IPS-15b (cell line): ENCODE measurements around the gene ARL14EPL.

Experiments used
- H3K27me3 ChIP-seq: one replicate; pipeline ENCODE4 v1.6.1; 2013; ENCODE audit warnings: low read length; ENCODE audit not compliant: control insufficient read depth, insufficient read depth
- H3K36me3 ChIP-seq: one replicate; pipeline ENCODE4 v1.6.1; 2013; ENCODE audit warnings: low read length; ENCODE audit not compliant: control insufficient read depth, insufficient read depth
- H3K4me1 ChIP-seq: one replicate; pipeline ENCODE4 v1.6.1; 2013; ENCODE audit warnings: mild to moderate bottlenecking, low read length; ENCODE audit not compliant: control insufficient read depth, insufficient read depth
- H3K4me3 ChIP-seq: one replicate; pipeline ENCODE4 v1.5.1; 2013; ENCODE audit warnings: low read depth, low read length
- H3K9ac ChIP-seq: one replicate; pipeline ENCODE4 v1.6.1; 2013; ENCODE audit warnings: low read depth, mild to moderate bottlenecking, low read length
- H3K9me3 ChIP-seq: one replicate; pipeline ENCODE4 v1.6.1; 2013; ENCODE audit warnings: mild to moderate bottlenecking, low read length; ENCODE audit not compliant: control insufficient read depth, insufficient read depth

Gene ARL14EPL

GRCh38 chr5:116013936-116014335 lies 18.3 kb upstream of the ARL14EPL start:
- H3K27me3 ChIP-seq, result no peaks in the 10 kb centered on the region
- H3K9ac ChIP-seq, result no peak overlapping the region
- no peaks in the 10 kb centered on the region for H3K9me3 ChIP-seq
- H3K36me3 ChIP-seq, result no peaks in the 10 kb centered on the region
- H3K4me3 ChIP-seq, result no peak overlapping the region
- no peaks in the 10 kb centered on the region for H3K4me1 ChIP-seq

GRCh38 chr5:116023619-116024018 lies 8.7 kb upstream of the ARL14EPL start:
- no peaks in the 10 kb centered on the region for H3K36me3 ChIP-seq
- peaks cover 2% of the 10 kb centered on the region for H3K27me3 ChIP-seq
- H3K9me3 ChIP-seq, result no peaks in the 10 kb centered on the region

GRCh38 chr5:116025866-116026265 lies 6.4 kb upstream of the ARL14EPL start:
- Histone ChIP-seq H3K9me3 (no peaks in the 10 kb centered on the region), H3K27me3 (peaks cover 2% of the 10 kb centered on the region), H3K4me1 (no peaks in the 10 kb centered on the region), H3K9ac (no peak overlapping the region), H3K4me3 (no peak overlapping the region), H3K36me3 (no peaks in the 10 kb centered on the region)

More at GRCh38 chr5:116023619-116024018, 8.7 kb upstream of the ARL14EPL start:
- Histone ChIP-seq H3K4me3 (no peak overlapping the region), H3K4me1 (no peaks in the 10 kb centered on the region), H3K9ac (no peak overlapping the region)

- no peak overlapping the region for H3K4me3 ChIP-seq
- H3K9ac ChIP-seq, result no peak overlapping the region
- H3K27me3 ChIP-seq, result no peaks in the 10 kb centered on the region
- no peaks in the 10 kb centered on the region for H3K4me1 ChIP-seq
- H3K9me3 ChIP-seq, result no peaks in the 10 kb centered on the region
- no peaks in the 10 kb centered on the region for H3K36me3 ChIP-seq
Observed at GRCh38 chr5:116032991-116033390, 719 bp downstream of the ARL14EPL start.

GRCh38 chr5:116035123-116035522 lies 2.9 kb downstream of the ARL14EPL start:
- no peaks in the 10 kb centered on the region for H3K36me3 ChIP-seq
- H3K4me1 ChIP-seq, result no peaks in the 10 kb centered on the region
- no peak overlapping the region for H3K4me3 ChIP-seq
- no peaks in the 10 kb centered on the region for H3K9me3 ChIP-seq
- H3K27me3 ChIP-seq, result no peaks in the 10 kb centered on the region
- H3K9ac ChIP-seq, result no peak overlapping the region

GRCh38 chr5:116037236-116037822 lies 5.1 kb downstream of the ARL14EPL start:
- no peak overlapping the region for H3K9ac ChIP-seq
- no peaks in the 10 kb centered on the region for H3K9me3 ChIP-seq

GRCh38 chr5:116038817-116039216 lies 6.5 kb downstream of the ARL14EPL start:
- H3K4me1 ChIP-seq, result no peaks in the 10 kb centered on the region
- H3K9me3 ChIP-seq, result no peaks in the 10 kb centered on the region
- no peak overlapping the region for H3K4me3 ChIP-seq
- no peak overlapping the region for H3K9ac ChIP-seq
- H3K27me3 ChIP-seq, result no peaks in the 10 kb centered on the region
- no peaks in the 10 kb centered on the region for H3K36me3 ChIP-seq

More at GRCh38 chr5:116037236-116037822, 5.1 kb downstream of the ARL14EPL start:
- Histone ChIP-seq H3K4me3 (no peak overlapping the region), H3K36me3 (no peaks in the 10 kb centered on the region), H3K4me1 (no peaks in the 10 kb centered on the region), H3K27me3 (no peaks in the 10 kb centered on the region)

GRCh38 chr5:116042375-116042774 lies 10.1 kb downstream of the ARL14EPL start:
- Histone ChIP-seq H3K4me3 (no peak overlapping the region), H3K36me3 (no peaks in the 10 kb centered on the region), H3K27me3 (no peaks in the 10 kb centered on the region), H3K4me1 (no peaks in the 10 kb centered on the region), H3K9me3 (no peaks in the 10 kb centered on the region), H3K9ac (no peak overlapping the region)

GRCh38 chr5:116044073-116044472 lies 11.8 kb downstream of the ARL14EPL start:
- H3K9ac ChIP-seq, result no peak overlapping the region
- H3K4me1 ChIP-seq, result no peaks in the 10 kb centered on the region
- no peaks in the 10 kb centered on the region for H3K27me3 ChIP-seq
- no peak overlapping the region for H3K4me3 ChIP-seq
- no peaks in the 10 kb centered on the region for H3K9me3 ChIP-seq
- no peaks in the 10 kb centered on the region for H3K36me3 ChIP-seq

- H3K27me3 ChIP-seq, result no peaks in the 10 kb centered on the region
- no peaks in the 10 kb centered on the region for H3K9me3 ChIP-seq
- no peak overlapping the region for H3K9ac ChIP-seq
- no peaks in the 10 kb centered on the region for H3K4me1 ChIP-seq
- no peak overlapping the region for H3K4me3 ChIP-seq
- no peaks in the 10 kb centered on the region for H3K36me3 ChIP-seq
Observed at GRCh38 chr5:116045821-116046220, 13.5 kb downstream of the ARL14EPL start.

- H3K9ac ChIP-seq, result no peak overlapping the region
- H3K36me3 ChIP-seq, result no peaks in the 10 kb centered on the region
- no peaks in the 10 kb centered on the region for H3K9me3 ChIP-seq
- no peak overlapping the region for H3K4me3 ChIP-seq
- H3K4me1 ChIP-seq, result no peaks in the 10 kb centered on the region
- H3K27me3 ChIP-seq, result no peaks in the 10 kb centered on the region
Observed at GRCh38 chr5:116046261-116046660, 14.0 kb downstream of the ARL14EPL start.

- Histone ChIP-seq H3K9me3 (no peaks in the 10 kb centered on the region), H3K4me3 (no peak overlapping the region), H3K27me3 (no peaks in the 10 kb centered on the region), H3K4me1 (no peaks in the 10 kb centered on the region), H3K36me3 (no peaks in the 10 kb centered on the region), H3K9ac (no peak overlapping the region)
Observed at GRCh38 chr5:116046823-116047222, 14.6 kb downstream of the ARL14EPL start.
